BJ (cell line): ENCODE results near the gene TTLL5. TPM values are rescaled to one million over a fixed set of nuclear protein-coding genes. Genes with fewer than 3 reads are reported as not detected.

Experiments
- CTCF ChIA-PET: fragments of 350-600 bp; formaldehyde crosslinking; extraction: SDS; loops from one replicate; lab custom pipeline; 2021; ENCODE audit warnings: antibody characterized with exemption, inconsistent platforms; lab: Yijun Ruan, JAX
- POLR2A ChIA-PET: fragments of 300-600 bp; sonication (Branson Sonifier 250); formaldehyde crosslinking; extraction: SDS; loops from one replicate; lab custom pipeline; 2021; ENCODE audit warnings: antibody characterized with exemption; lab: Charles Lee
- DNase-seq: peaks from one replicate; pipeline ENCODE4 v3.0.0-alpha.2; 2011; ENCODE audit warnings: low read depth
- H3K27me3 ChIP-seq: 2 replicates; pipeline ENCODE4 v1.6.0; 2011; ENCODE audit warnings: low read length; ENCODE audit not compliant: control insufficient read depth, insufficient read depth
- H3K36me3 ChIP-seq: 2 replicates; pipeline ENCODE4 v1.5.1; 2011; ENCODE audit warnings: low read length; ENCODE audit not compliant: control insufficient read depth, insufficient read depth
- H3K4me3 ChIP-seq: 2 replicates; pipeline ENCODE4 v1.5.1; 2011; ENCODE audit warnings: low read depth, mild to moderate bottlenecking, control low read depth, low read length
- polyA plus RNA-seq: library from polyadenylated mRNA; depleted of rRNA; stranded (reverse); fragments of >200 nt; gene quantifications from 2 replicates; pipeline ENCODE4 v1.2.3, GENCODE V29; 2011
- TF ChIP-seq, protein P1 (sequence below): IDR thresholded peaks from 2 replicates; pipeline ENCODE4 v1.5.1; 2011; ENCODE audit warnings: low read depth, mild to moderate bottlenecking, control low read depth, inconsistent platforms, low read length, moderate library complexity; ENCODE audit not compliant: insufficient read depth

TTLL5 gene
- polyA plus RNA-seq, 1 experiment: 9.9 TPM

DNA sequence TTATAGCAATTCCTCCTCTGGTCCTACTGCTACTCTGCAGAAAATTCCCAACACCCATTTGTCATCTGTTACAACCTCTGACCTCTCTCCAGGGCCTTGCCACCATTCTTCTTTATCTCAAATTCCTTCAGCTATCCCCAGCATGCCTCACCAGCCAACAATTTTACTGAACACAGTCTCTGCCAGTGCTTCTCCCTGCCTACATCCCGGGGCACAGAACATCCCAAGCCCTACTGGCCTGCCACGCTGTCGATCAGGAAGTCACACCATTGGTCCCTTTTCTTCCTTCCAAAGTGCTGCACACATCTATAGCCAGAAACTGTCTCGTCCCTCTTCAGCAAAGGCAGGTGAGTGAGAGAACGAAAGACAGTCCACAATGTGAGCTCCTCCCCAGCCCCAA is 122.1 kb downstream of the TTLL5 start:
- no peaks in the 10 kb centered on the region for H3K27me3 ChIP-seq
- DNase-seq: no peak
- no peak overlapping the region for H3K4me3 ChIP-seq
- peaks cover 2% of the 10 kb centered on the region; the same call in 1 of the 2 replicates for H3K36me3 ChIP-seq
- ChIA-PET CTCF (interaction anchor here (0.6 to 1.7 kb wide), 4 partner anchors 9 to 74 kb away, joined by 3 to 5 read pairs (median 3); no protein-coding TSS in a partner anchor), POLR2A (no interaction called here)
- TF ChIP-seq, protein P1, sequence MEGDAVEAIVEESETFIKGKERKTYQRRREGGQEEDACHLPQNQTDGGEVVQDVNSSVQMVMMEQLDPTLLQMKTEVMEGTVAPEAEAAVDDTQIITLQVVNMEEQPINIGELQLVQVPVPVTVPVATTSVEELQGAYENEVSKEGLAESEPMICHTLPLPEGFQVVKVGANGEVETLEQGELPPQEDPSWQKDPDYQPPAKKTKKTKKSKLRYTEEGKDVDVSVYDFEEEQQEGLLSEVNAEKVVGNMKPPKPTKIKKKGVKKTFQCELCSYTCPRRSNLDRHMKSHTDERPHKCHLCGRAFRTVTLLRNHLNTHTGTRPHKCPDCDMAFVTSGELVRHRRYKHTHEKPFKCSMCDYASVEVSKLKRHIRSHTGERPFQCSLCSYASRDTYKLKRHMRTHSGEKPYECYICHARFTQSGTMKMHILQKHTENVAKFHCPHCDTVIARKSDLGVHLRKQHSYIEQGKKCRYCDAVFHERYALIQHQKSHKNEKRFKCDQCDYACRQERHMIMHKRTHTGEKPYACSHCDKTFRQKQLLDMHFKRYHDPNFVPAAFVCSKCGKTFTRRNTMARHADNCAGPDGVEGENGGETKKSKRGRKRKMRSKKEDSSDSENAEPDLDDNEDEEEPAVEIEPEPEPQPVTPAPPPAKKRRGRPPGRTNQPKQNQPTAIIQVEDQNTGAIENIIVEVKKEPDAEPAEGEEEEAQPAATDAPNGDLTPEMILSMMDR: no peak

GRCh38 chr14:75783602-75784313 is 122.7 kb downstream of the TTLL5 start:
- ChIA-PET CTCF (interaction anchor here (0.6 to 0.7 kb wide), 2 partner anchors 9 to 42 kb away, joined by 3 read pairs; no protein-coding TSS in a partner anchor), POLR2A (no interaction called here)
- TF ChIP-seq, protein P1: no peak
- no peaks in the 10 kb centered on the region for H3K27me3 ChIP-seq
- no peak overlapping the region for H3K4me3 ChIP-seq
- no peak for DNase-seq
- peaks cover 2% of the 10 kb centered on the region; the same call in 1 of the 2 replicates for H3K36me3 ChIP-seq

- ChIA-PET CTCF (no interaction called here), POLR2A (no interaction called here)
- no peaks in the 10 kb centered on the region for H3K27me3 ChIP-seq
Measured at GRCh38 chr14:75784314-75784686, 123.3 kb downstream of the TTLL5 start.

GRCh38 chr14:75793806-75794205 is 132.8 kb downstream of the TTLL5 start:
- Histone ChIP-seq H3K4me3 (no peak overlapping the region), H3K27me3 (no peaks in the 10 kb centered on the region), H3K36me3 (no peaks in the 10 kb centered on the region)
- TF ChIP-seq, protein P1: no peak
- no peak for DNase-seq
- ChIA-PET CTCF (interaction anchor here (0.7 to 6.3 kb wide), 18 partner anchors 10 to 593 kb away, joined by 3 to 105 read pairs (median 4); partner anchors contain the start of gene TGFB3), POLR2A (interaction anchor here (0.6 kb wide), 1 partner anchor 36 kb away, joined by 3 read pairs; no protein-coding TSS in a partner anchor)

More at GRCh38 chr14:75784314-75784686, 123.3 kb downstream of the TTLL5 start:
- H3K36me3 ChIP-seq: peaks cover 2% of the 10 kb centered on the region; the same call in 1 of the 2 replicates
- no peak overlapping the region for H3K4me3 ChIP-seq
- TF ChIP-seq, protein P1: no peak
- no peak for DNase-seq

- CTCF ChIA-PET: interaction anchor here (0.5 to 6.3 kb wide), 21 partner anchors 9 to 592 kb away, joined by 3 to 105 read pairs (median 4); partner anchors contain the start of genes IFT43 and TGFB3
- Histone ChIP-seq H3K36me3 (no peaks in the 10 kb centered on the region), H3K4me3 (no peak overlapping the region), H3K27me3 (no peaks in the 10 kb centered on the region)
- TF ChIP-seq, protein P1: peak; percentile 55
- peak; percentile 10 for DNase-seq
- POLR2A ChIA-PET: interaction anchor here (0.6 kb wide), 1 partner anchor 9 kb away, joined by 3 read pairs; no protein-coding TSS in a partner anchor
Measured at GRCh38 chr14:75794615-75795038, 133.6 kb downstream of the TTLL5 start.
